ENCODE data around the gene MAN2A1. TPM values are rescaled to one million over a fixed set of nuclear protein-coding genes. Genes with fewer than 3 reads are reported as not detected.
A peak's percentile ranks its signal among the peaks of the same experiment; 100 is the strongest.

Gene MAN2A1
- total RNA-seq, 1 donor from 2014 or later: 99.5 TPM

- no peak for DNase-seq
Observed at GRCh38 chr5:109682383-109682782, 7.3 kb upstream of the MAN2A1 start.

GRCh38 chr5:109685916-109686315 lies 3.8 kb upstream of the MAN2A1 start:
- no peak for DNase-seq

GRCh38 chr5:109688630-109688969 lies 1.1 kb upstream of the MAN2A1 start:
- peak; percentile 72 for DNase-seq

GRCh38 chr5:109688970-109689739 lies 572 bp upstream of the MAN2A1 start:
- DNase-seq: peak; percentile 96

- peak; percentile 67 for DNase-seq
Observed at GRCh38 chr5:109690242-109690974, 681 bp downstream of the MAN2A1 start.

GRCh38 chr5:109690975-109691574 lies 1.3 kb downstream of the MAN2A1 start:
- DNase-seq: peak; percentile 94

- DNase-seq: peak; percentile 33
Observed at GRCh38 chr5:109691996-109692395, 2.3 kb downstream of the MAN2A1 start.

- no peak for DNase-seq
Observed at GRCh38 chr5:109692852-109693251, 3.1 kb downstream of the MAN2A1 start.

GRCh38 chr5:109693535-109694400 lies 4.0 kb downstream of the MAN2A1 start:
- DNase-seq: no peak

- DNase-seq: no peak
Observed at GRCh38 chr5:109694451-109694891, 4.7 kb downstream of the MAN2A1 start.

GRCh38 chr5:109695005-109695926 lies 5.5 kb downstream of the MAN2A1 start:
- no peak for DNase-seq

- no peak for DNase-seq
Observed at GRCh38 chr5:109697339-109697738, 7.6 kb downstream of the MAN2A1 start.

GRCh38 chr5:109700516-109701153 lies 10.9 kb downstream of the MAN2A1 start:
- no peak for DNase-seq

- no peak for DNase-seq
Observed at GRCh38 chr5:109701252-109701651, 11.5 kb downstream of the MAN2A1 start.

- DNase-seq: no peak
Observed at GRCh38 chr5:109701792-109702191, 12.1 kb downstream of the MAN2A1 start.

GRCh38 chr5:109703166-109703565 lies 13.4 kb downstream of the MAN2A1 start:
- DNase-seq: no peak

GRCh38 chr5:109703829-109704228 lies 14.1 kb downstream of the MAN2A1 start:
- DNase-seq: no peak

- no peak for DNase-seq
Observed at GRCh38 chr5:109704282-109704952, 14.7 kb downstream of the MAN2A1 start.

GRCh38 chr5:109705596-109705995 lies 15.9 kb downstream of the MAN2A1 start:
- DNase-seq: no peak

GRCh38 chr5:109706095-109706494 lies 16.4 kb downstream of the MAN2A1 start:
- no peak for DNase-seq

Data from tongue (tissue), 2 donors.